Activated CD8-positive, alpha-beta memory T cell treated with anti-CD3 and anti-CD28 coated beads, Interleukin-2, amount 50 U/mL, for 24 hours (primary cell): ENCODE data around the gene ISYNA1.
A peak's percentile ranks its signal among the peaks of the same experiment; 100 is the strongest.

Experiments used
- DNase-seq: peaks from one replicate; pipeline ENCODE4 v3.0.0-alpha.2; 2020; ENCODE audit errors: extremely low read depth

ISYNA1 gene

DNA sequence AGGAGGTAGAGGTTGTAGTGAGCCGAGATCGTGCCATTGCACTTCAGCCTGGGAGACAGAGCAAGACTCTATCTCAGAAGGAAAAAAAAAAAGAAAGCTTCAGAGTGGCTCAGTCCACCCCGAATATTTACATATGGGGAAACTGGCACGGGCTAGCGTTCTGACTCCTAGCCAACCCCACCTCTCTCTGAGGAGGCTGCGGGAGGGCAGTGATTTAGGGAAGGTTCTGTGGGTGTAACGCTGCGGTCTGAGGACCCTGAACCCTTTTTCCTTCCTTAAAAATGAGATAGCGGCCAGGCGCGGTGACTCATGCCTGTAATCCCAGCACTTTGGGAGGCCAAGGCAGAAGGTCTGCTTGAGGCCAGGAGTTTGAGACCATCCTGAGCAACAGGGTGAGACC is 45.5 kb downstream of the ISYNA1 start:
- no peak for DNase-seq

DNA sequence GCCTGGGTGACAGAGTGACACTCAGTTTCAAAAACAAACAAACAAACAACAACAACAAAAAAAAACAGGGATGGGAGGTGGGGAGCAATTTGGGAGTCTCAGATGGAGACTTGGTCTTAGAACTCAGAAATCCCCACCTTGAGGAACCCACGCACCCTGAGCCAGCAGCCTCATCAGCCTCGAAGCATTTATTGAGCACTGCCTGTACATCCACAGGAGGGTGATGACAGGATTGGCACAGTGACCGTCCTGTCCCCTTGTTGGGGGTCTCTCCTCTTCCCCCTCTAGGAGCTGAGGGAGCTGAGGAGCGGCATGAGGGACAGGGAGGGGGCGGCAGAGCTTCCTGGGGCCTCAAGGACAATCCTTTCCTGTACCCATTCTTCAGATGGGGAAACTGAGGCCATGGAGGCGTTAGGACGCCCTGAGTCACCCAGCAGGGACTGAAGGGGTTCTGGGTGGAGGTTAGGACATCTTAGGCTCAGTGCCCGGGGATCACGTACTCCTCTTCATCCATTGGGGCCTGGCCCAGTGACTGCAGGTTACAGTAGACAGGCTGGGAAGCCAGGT is 46.3 kb downstream of the ISYNA1 start:
- DNase-seq, result no peak

DNA sequence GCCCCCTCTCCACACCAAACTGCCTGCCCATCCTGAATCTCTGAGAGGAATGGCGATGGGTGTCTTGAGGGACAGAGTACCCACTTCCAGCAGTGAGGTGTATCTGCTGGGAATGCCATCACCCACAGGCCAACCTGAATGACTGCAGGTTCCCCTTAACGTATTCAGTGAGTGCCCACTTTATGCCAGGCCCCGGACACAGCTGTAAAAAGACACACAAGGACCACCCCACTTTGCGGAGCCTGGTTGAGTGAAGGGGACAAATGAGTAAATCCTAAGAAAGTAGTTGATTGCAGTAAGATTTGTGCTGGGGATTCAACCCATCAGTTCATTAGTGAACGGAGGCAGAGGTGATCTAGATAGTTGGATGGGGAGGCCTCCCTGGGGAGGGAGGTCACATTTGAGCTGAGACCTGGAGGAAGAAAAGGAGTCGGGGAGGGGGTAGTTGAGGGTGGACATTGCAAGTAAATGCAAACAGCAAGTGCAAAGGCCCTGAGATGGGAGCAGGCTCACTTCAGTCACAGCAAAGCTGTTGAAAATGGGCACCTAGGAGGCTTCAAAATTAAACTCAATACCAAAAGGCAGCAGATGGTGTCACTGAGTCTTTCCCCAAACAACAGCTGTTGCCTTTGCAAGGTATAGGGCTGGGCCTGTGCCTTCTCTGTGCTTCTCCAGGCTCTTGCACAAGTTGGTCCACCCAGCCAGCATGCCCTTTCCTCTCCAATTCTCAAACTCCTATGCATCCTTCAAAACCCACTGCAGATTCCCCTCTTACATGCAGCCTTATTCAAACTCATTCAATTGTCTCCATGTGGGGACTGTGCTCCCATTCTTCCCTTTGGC is 47.6 kb downstream of the ISYNA1 start:
- no peak for DNase-seq

DNA sequence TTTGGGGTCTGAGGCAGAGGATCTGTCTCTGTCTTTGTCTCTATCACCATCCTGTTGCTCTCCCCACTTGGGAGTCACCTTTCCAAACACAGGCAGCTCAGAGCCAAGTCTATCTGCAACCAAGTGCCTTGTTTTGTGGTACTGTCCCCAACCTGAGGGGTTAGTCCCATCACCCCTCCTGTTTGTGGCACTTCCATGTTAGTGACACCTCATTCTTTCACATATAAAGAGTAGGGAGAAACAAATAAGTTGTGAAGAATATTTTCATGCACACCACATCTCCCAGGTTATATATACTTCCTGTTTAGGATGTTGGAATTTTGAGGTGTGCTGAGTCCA is 48.2 kb downstream of the ISYNA1 start:
- DNase-seq, result no peak

DNA sequence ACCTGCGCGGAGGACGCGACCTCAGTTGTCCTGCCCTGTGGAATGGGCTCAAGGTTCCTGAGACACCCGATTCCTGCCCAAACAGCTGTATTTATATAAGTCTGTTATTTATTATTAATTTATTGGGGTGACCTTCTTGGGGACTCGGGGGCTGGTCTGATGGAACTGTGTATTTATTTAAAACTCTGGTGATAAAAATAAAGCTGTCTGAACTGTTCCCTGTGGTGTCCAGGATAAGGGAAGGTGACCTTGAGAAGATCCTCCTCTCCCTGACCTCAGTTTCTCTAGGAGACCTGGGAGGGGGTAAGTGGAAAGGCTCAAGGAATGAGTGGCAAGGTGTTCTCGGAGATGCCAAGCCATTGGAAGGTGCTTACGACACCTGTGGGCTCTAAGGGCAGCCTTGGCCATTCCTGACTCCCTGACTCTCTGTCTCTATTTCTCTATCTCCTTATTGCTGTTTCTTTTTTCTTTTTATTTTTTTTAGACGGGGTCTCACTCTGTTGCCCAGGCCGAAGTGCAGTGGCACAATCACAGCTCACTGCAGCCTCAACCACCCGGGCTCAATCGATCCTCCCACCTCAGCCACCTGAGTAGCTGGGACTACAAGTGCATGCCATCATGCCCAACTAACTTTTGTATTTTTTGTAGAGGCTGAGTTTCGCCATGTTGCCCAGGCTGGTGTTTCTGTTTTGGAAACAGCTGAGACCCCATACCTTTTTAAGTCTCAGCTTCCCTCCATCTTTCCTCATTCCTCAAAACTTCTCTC is 48.8 kb downstream of the ISYNA1 start:
- no peak for DNase-seq

DNA sequence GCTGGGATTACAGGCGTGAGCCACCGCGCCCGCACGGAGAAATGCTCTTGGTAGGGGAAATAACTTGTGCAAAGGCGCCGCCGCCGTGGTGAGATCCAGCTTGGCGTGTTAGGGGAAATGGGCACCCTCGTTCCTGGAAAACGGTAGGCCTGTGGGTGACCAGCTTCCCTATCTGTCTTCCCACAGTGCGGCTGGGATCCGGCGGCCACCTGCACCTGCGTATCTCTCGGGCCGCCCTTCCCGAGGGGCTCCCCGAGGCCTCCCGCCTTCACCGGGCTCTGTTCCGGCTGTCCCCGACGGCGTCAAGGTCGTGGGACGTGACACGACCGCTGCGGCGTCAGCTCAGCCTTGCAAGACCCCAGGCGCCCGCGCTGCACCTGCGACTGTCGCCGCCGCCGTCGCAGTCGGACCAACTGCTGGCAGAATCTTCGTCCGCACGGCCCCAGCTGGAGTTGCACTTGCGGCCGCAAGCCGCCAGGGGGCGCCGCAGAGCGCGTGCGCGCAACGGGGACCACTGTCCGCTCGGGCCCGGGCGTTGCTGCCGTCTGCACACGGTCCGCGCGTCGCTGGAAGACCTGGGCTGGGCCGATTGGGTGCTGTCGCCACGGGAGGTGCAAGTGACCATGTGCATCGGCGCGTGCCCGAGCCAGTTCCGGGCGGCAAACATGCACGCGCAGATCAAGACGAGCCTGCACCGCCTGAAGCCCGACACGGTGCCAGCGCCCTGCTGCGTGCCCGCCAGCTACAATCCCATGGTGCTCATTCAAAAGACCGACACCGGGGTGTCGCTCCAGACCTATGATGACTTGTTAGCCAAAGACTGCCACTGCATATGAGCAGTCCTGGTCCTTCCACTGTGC is 49.6 kb downstream of the ISYNA1 start:
- DNase-seq, result peak; percentile 42

DNA sequence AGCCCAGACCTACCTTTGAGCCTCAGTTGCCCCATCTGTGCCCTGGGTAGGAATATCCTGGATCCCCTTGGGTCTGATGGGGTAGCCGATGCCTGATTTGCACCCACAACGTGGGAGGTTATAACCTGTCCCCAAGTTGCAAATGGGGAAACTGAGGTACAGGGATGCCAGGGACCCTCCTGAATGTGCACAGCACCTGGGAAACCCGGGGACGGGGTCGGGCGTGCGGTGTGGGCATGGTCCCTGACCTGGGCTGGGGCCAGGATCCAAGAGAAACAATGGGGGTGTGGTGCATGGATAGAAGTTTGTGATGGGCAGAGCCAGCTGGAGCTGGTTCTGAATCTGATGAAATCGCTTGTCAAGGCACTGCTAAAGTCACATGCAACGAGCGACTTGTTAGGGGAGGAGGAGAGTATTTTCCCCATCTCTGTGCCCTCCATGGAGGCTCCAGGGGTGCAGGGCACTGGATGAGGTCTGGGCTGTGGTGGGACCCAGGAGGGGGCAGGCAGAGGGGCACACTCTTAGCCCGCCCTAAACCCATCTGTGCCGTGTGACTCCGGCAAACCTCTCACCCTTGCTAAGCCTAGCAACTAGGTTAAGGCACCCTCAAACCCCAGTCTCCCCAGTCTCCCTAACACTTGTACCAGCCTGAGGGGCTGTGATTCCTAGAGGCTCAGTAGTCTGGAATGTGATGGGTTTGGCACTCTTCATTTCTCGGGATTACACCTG is 51.2 kb downstream of the ISYNA1 start:
- no peak for DNase-seq

DNA sequence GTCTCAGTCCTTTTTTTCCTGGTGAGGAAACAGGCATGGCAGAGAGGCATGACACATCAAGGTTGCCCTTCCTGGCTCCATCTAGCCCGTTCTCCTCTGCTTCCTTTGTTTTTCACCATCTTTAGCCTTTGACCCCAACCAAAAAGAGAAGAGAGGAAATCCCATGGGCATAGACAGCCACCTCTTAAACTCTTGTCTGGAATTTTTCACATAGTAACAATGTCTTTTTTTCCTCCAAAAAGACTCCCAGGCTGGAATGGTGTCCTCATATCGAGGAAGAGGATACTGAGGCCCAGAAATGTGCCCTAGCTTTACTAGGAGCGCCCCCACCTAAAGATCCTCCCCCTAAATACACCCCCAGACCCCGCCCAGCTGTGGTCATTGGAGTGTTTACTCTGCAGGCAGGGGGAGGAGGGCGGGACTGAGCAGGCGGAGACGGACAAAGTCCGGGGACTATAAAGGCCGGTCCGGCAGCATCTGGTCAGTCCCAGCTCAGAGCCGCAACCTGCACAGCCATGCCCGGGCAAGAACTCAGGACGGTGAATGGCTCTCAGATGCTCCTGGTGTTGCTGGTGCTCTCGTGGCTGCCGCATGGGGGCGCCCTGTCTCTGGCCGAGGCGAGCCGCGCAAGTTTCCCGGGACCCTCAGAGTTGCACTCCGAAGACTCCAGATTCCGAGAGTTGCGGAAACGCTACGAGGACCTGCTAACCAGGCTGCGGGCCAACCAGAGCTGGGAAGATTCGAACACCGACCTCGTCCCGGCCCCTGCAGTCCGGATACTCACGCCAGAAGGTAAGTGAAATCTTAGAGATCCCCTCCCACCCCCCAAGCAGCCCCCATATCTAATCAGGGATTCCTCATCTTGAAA is 52.0 kb downstream of the ISYNA1 start, which contains the start of gene GDF15:
GDF15 (plus strand) TSS at position 484 of the 868 bp plus-strand sequence; CDS start at position 516, 32 bp downstream.
- DNase-seq, result no peak

DNA sequence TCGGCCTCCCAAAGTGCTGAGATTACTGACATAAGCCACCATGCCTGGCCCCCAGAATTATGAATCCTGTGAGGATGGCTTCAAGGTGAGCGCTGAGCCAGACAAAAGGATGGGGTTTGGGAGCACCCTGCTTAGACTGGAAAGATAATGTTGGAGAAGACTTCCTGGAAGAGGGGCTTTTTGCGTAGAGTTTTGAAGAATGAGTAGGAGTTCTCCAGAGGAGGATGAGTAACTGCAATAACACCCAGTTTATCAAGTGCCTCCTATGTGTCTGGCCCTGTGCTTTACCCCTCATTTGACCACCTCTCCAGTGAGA is 52.6 kb downstream of the ISYNA1 start:
- DNase-seq, result no peak

DNA sequence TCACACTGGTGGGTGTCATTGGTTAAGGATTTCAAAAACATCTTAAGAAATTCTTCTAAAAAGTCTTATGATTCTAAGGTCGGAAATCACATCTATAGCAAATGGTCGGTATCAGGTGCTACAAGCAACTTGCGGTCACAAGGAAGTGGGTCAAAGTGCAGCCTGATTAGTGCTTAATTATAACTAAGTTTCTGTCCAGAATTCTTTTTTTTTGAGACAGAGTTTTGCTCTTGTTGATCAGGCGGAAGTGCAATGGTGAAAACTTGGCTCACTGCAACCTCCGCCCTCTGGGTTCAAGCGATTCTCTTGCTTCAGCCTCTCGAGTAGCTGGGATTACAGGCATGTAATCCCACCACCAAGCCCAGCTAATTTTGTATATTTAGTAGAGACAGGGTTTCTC is 53.2 kb downstream of the ISYNA1 start:
- no peak for DNase-seq
